A204.1 (cell line): Measurements from ENCODE around the gene DGUOK.

Experiments used
- FAIRE-seq: peaks from 2 replicates; lab custom pipeline; 2012; peaks lifted over from hg19 to GRCh38; lab: Jason Lieb, UNC

The DGUOK gene

GRCh38 chr2:73998451-73998850, 71.8 kb downstream of the DGUOK start:
- no peak for FAIRE-seq

GRCh38 chr2:73998933-73999332, 72.3 kb downstream of the DGUOK start:
- no peak for FAIRE-seq

GRCh38 chr2:73999881-74000597, 73.4 kb downstream of the DGUOK start:
- FAIRE-seq, result no peak

- no peak for FAIRE-seq
Measured at GRCh38 chr2:74000666-74001065, 74.0 kb downstream of the DGUOK start.

GRCh38 chr2:74001121-74001520, 74.4 kb downstream of the DGUOK start:
- FAIRE-seq, result no peak

- no peak for FAIRE-seq
Measured at GRCh38 chr2:74001781-74002504, 75.3 kb downstream of the DGUOK start.

GRCh38 chr2:74002505-74003421, 76.1 kb downstream of the DGUOK start:
- FAIRE-seq, result no peak

- FAIRE-seq, result no peak
Measured at GRCh38 chr2:74003494-74004211, 77.0 kb downstream of the DGUOK start.

GRCh38 chr2:74004212-74005182, 77.8 kb downstream of the DGUOK start:
- no peak for FAIRE-seq

GRCh38 chr2:74005786-74006185, 79.1 kb downstream of the DGUOK start:
- no peak for FAIRE-seq

- no peak for FAIRE-seq
Measured at GRCh38 chr2:74006459-74006858, 79.8 kb downstream of the DGUOK start.

GRCh38 chr2:74007121-74007520, 80.4 kb downstream of the DGUOK start:
- no peak for FAIRE-seq

GRCh38 chr2:74007711-74008110, 81.0 kb downstream of the DGUOK start:
- FAIRE-seq, result no peak
